Thoracic aorta endothelial cell (primary cell): Measurements from ENCODE around the gene IQSEC3. TPM values are rescaled to one million over a fixed set of nuclear protein-coding genes. Genes with fewer than 3 reads are reported as not detected.

Experiments
- total RNA-seq: library from RNA; depleted of rRNA; stranded (reverse); fragments of >200 nt; gene quantifications from 2 replicates; pipeline ENCODE4 v1.2.3, GENCODE V29; 2012

Gene IQSEC3
- not detected in 2 replicates for total RNA-seq

DNA sequence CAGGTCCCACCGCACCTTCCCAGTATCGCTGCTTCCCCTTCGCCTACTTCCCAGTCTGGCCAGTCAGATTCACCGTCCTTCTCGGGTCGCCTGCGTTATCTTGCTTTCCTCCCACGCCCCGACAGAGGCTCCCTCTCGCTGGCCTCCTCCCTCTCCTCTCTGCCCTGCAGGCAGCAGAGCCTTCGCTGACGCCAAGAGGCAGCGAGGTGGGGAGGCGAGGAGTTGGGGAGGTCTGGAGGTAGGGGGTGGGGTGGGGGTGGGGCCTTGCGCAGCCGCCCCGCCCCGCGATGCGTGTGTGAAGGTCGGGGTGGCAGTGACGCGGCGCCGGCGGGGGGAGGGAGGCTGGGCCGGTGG lies at the start of gene IQSEC3:
Gene IQSEC3 (plus strand): TSS at position 340 of the 354 bp plus-strand sequence. CDS start 116 bp downstream, outside the sequence.

GRCh38 chr12:214003-214741 lies 147.6 kb downstream of the IQSEC3 start, which contains the start of gene SLC6A12:
TSS of gene SLC6A12 (minus strand) at chr12:214157. CDS start at chr12:209986, 4,171 bp downstream.

Other genes starting within 250 kb of the IQSEC3 start
- not detected in 2 replicates for gene SLC6A12, start 147.4 kb downstream of the IQSEC3 start, total RNA-seq
- gene SLC6A13, start 196.1 kb downstream of the IQSEC3 start, total RNA-seq = not detected in 2 replicates